Right renal cortex interstitium (tissue), 3 donors: ENCODE data around the gene TSFM. TPM values are rescaled to one million over a fixed set of nuclear protein-coding genes. Genes with fewer than 3 reads are reported as not detected.
"Not testable (repeated sequence)": the region's sequence is repeated elsewhere in the genome, so short reads cannot be mapped to it uniquely, and the experiment has no call there.

ENCODE experiments used
- DNase-seq, 3 donors: peaks; one replicate each; pipeline ENCODE4 v3.0.0-alpha.2; 2013; ENCODE audit warnings: low read depth in 3 of 3, low spot score in 2 of 3
- polyA plus RNA-seq, 3 donors: library from polyadenylated mRNA; unstranded; fragments of 120-200 nt; gene quantifications; one replicate each; pipeline ENCODE4 v1.2.1, GENCODE V29; 2013; ENCODE audit not compliant: insufficient read length in 3 of 3

TSFM gene
- polyA plus RNA-seq, 3 donors: 36.3 to 45.5 (median 42.2) TPM

GRCh38 chr12:57813111-57813970 is 30.8 kb downstream of the TSFM start:
- no peak for DNase-seq

GRCh38 chr12:57813971-57814772 is 31.6 kb downstream of the TSFM start:
- DNase-seq: no peak

GRCh38 chr12:57815177-57816000 is 32.8 kb downstream of the TSFM start:
- DNase-seq: no peak

- DNase-seq: no peak
Measured at GRCh38 chr12:57816001-57816854, 33.6 kb downstream of the TSFM start.

- DNase-seq: no peak
Measured at GRCh38 chr12:57816855-57817151, 34.2 kb downstream of the TSFM start.

- DNase-seq: no peak
Measured at GRCh38 chr12:57817261-57817989, 34.8 kb downstream of the TSFM start.

GRCh38 chr12:57817990-57818331 is 35.4 kb downstream of the TSFM start:
- not testable (repeated sequence) for DNase-seq

GRCh38 chr12:57820119-57820518 is 37.5 kb downstream of the TSFM start:
- not testable (repeated sequence) for DNase-seq

- not testable (repeated sequence) for DNase-seq
Measured at GRCh38 chr12:57821015-57821414, 38.4 kb downstream of the TSFM start.

GRCh38 chr12:57821474-57822214 is 39.1 kb downstream of the TSFM start:
- DNase-seq: no peak

- DNase-seq: no peak
Measured at GRCh38 chr12:57822392-57823130, 40.0 kb downstream of the TSFM start.

- DNase-seq: no peak
Measured at GRCh38 chr12:57823131-57823907, 40.7 kb downstream of the TSFM start.

- DNase-seq: no peak
Measured at GRCh38 chr12:57823908-57824640, 41.5 kb downstream of the TSFM start.

GRCh38 chr12:57825451-57825850 is 42.9 kb downstream of the TSFM start:
- no peak for DNase-seq

- no peak for DNase-seq
Measured at GRCh38 chr12:57826400-57826799, 43.8 kb downstream of the TSFM start.

- no peak for DNase-seq
Measured at GRCh38 chr12:57826966-57827365, 44.4 kb downstream of the TSFM start.
